LNCaP clone FGC (cell line): ENCODE results near the gene CCDC12.

Experiments
- DNase-seq: peaks from one replicate; pipeline ENCODE4 v3.0.0-alpha.2; 2011; ENCODE audit warnings: low read depth
- H3K4me3 ChIP-seq: 2 replicates; pipeline ENCODE4 v1.5.1; 2011; ENCODE audit warnings: mild to moderate bottlenecking, low read depth, low read length, control low read depth
- CTCF ChIP-seq: IDR thresholded peaks from 2 replicates; pipeline ENCODE4 v1.5.1; 2012; ENCODE audit warnings: mild to moderate bottlenecking; ENCODE audit not compliant: control insufficient read depth, insufficient read depth; ENCODE audit errors: extremely low read depth

CCDC12 gene

GRCh38 chr3:46985588-46985987 lies 9.0 kb upstream of the CCDC12 start:
- no peak overlapping the region for H3K4me3 ChIP-seq
- DNase-seq: no peak
- TF ChIP-seq CTCF: no peak

DNA sequence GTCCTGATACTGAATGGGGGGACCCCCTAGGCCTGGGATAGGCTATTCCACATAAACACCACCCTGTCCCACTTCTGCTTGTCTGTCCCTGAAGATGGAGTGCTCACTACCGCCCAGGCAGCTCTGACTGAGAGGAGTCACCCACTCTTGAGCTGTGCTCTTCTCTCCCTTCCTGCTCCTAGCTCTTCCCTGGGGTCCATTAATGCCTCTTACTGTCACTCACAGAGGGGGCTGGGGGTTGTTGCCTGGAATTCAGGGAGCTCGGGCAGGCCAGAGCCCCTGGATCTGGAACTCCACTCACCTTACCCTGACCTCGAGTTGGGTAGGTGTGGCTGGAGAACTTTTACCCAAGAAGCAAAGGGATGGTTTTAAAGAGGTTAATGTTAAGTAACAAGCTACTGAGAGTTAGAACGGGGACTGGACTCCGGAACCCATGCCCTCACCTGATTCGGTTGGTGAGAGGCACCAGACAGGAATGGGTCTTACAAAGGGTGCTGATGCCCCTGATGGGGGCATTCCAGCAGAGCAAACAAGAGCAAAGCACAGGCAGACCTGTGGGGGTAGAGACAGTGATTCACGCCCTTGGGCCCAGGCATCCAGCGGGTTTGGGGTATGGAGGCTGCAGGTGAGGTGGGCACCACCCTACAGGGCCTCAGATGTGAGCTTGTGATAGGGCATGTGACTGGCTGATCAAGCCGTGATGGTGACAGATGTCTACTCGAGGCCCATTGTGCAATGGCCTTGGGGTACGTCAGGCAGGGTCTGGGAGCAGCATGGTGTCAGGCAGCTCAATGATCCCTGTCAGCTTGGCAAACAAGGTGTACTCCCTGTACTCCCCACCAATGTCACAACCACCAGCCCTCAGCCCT lies 8.3 kb upstream of the CCDC12 start:
- TF ChIP-seq CTCF: no peak
- no peak overlapping the region for H3K4me3 ChIP-seq
- no peak for DNase-seq

GRCh38 chr3:46982546-46982945 lies 6.0 kb upstream of the CCDC12 start:
- DNase-seq: no peak
- no peak for TF ChIP-seq CTCF

DNA sequence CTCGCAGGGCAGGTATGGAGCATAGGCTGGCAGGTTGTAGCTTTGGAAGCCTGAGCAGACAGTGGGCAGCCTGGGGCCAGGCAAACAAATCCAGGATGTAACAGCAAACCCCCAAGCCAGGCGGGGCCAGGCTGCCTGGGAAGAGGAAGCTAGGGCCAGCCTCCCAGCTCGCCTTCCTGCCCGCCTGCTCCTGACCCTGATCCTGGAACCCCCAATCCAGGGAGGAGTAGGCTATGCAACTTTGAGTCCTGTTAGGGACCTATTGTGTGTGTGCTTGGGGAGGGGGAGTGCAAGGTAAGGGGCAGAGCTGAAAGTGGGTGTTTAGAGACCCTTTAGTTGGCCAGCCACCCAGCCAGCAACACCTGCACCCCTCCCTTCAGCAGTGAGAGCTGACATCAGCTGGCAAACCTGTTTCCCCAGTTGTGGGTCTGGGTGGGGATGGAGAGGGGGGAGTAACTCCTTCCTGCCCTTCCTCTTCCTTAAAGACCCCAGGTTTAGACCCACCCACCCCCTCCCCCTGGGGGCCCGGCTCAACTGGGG lies 5.5 kb upstream of the CCDC12 start:
- H3K4me3 ChIP-seq: peak overlapping the region; percentile 8
- TF ChIP-seq CTCF: no peak
- DNase-seq: no peak

More at GRCh38 chr3:46982546-46982945, 6.0 kb upstream of the CCDC12 start:
- no peak overlapping the region for H3K4me3 ChIP-seq

GRCh38 chr3:46979958-46980497 lies 3.5 kb upstream of the CCDC12 start:
- TF ChIP-seq CTCF: no peak
- peak overlapping the region; percentile 93 for H3K4me3 ChIP-seq
- DNase-seq: no peak

GRCh38 chr3:46978985-46979944 lies 2.7 kb upstream of the CCDC12 start, which contains the start of gene NBEAL2:
NBEAL2 (plus strand) TSS chr3:46979666; CDS start chr3:46979862, 196 bp downstream.
- H3K4me3 ChIP-seq: peak within 1 kb of the TSS; percentile 93
- peak; percentile 86 for DNase-seq
- 0 out of 2 replicates have a peak, but pooled peaks have one; percentile 20 for TF ChIP-seq CTCF
